GM19372 (cell line): ENCODE data around the gene FSIP1.

Experiments used
- ATAC-seq: cut with Tn5 transposase; IDR thresholded peaks from one replicate; pipeline ENCODE4 v1.9.1; 2021; ENCODE audit warnings: mild to moderate bottlenecking, low read depth, moderate library complexity; ENCODE audit not compliant: unreplicated experiment

FSIP1 gene

DNA sequence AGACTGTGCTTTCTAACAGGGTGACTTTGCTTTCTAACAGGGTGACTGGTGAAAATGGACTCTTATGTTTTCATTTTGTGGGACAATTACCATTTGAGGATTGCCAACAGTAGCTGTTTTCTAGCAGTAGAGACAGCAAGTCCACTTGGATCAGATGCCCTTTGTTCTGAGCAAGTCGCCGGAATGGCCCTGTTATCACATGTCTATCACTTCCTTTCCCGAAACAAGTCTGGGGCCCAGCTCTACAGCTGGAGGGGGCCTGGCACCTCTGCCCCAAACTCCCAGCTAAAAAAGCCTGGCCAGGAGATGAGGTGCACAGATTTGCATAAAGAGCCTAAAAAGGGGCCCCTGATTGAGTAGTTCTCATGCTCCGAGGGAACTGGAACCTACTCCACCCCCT, 157.2 kb downstream of the FSIP1 start:
- no peak for ATAC-seq

GRCh38 chr15:39624806-39625205, 157.8 kb downstream of the FSIP1 start:
- no peak for ATAC-seq

GRCh38 chr15:39623529-39623931, 159.1 kb downstream of the FSIP1 start:
- ATAC-seq: peak; percentile 89

DNA sequence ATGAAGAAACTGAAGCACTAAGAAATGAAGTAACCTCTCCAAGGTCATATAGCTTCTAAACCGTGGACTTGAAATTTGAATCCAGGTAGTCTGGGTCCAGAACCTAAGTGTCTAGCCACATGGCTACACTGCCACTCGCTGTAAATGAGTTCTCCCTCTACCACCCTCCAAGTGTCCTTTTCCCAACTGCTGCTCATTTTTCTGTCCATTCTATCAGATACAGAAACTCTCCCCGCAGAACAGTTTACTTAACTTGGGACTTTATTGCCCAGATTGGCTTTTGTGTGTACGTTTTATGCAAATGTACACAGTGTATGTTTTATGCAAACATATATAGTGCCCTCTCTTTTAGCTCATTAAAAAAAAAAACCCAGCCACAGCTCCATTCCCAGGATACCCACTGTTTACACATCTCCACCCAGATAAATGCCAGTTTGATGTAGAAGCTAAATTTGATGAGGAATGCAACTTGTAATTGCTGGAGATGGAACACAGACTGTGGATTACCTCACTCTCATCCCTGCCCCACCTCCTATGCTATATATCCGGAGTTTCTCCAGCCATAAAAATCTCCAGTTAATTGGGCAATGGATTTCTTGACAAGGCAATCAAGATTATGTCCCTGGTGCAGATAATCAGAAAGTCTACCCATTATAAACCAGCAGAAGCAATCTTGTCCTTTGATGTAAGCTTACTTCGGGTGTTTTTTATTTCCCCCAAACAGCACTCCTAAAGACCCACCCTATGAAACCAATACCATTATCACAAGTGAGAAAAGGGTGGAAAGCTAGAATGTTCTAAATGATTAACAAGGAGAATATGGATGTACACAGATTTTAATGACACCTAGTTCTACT, 159.8 kb downstream of the FSIP1 start:
- peak; percentile 6 for ATAC-seq

DNA sequence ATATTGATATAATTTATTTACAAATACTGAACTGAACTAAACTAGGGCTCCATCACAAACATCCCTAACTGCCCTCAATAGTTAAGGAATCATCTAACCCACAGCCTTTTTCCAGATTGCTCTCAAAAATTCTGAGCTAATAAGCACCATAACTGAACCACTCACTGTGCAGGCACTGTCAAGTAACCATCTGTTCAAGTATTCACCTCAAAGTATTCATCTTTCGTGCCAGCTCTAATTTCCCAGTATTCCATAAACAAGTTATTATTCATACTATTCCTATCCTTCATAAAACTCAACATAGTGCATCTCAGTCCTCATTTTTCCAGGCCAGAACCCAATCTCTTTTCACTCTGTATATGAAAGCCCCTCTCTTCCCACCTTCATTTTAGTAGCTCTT, 160.7 kb downstream of the FSIP1 start:
- ATAC-seq: no peak

DNA sequence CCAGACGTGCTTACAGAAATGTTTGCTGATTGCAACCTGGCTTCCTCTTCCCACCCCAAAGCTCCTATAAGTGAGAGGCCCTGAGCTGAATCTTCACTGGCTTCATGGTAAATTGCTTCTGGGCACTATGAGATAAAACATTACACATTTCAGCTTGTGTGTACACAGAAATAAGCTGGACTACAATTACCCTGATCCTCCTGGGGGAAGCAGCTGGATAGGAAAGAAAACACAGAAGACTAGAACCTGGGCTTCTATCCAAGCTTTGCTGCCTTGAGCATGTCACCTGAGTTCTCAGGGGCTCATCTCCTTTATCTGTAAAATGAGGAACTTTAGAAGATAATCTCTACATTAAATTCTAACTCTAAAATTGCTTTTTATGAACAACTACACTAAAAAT, 161.4 kb downstream of the FSIP1 start:
- ATAC-seq: no peak

- no peak for ATAC-seq
These were observed 164.4 kb downstream of the FSIP1 start for GRCh38 chr15:39618063-39618823.

GRCh38 chr15:39616731-39617455, 165.7 kb downstream of the FSIP1 start:
- no peak for ATAC-seq

DNA sequence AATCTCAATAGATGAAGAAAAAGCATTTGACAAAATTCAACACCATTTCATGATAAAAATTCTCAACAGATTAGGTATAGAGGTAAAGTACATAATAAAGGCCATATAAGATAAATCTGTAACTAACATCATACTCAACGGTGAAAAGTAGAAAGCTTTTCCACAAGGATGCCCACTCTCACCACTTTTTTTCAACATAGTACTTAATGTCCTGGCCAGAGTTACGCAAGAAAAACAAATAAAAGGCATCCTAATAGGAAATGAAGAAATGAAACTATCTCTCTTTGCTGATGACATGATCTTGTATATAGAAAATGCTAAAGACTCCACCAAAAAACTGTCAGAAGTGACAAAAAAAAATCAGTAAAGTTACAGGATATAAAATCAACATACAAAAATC, 168.8 kb downstream of the FSIP1 start:
- ATAC-seq: no peak

DNA sequence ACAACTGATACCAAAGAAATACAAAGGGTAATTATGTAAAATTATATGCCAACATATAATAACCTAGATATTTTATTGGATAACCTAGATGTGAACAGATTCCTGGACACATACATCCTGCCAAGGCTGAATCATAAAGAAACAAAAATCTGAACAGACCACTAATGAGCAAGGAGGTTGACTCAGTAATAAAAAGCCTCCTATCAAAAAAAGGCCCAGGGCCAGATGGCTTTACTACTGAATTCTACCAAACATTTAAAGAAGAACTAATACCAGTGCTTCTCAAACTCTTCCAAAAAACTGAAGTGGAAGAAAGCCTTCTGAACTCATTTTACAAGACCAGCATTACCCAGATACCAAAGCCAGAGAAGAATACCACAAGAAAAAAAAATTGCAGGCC, 169.4 kb downstream of the FSIP1 start:
- ATAC-seq: no peak

DNA sequence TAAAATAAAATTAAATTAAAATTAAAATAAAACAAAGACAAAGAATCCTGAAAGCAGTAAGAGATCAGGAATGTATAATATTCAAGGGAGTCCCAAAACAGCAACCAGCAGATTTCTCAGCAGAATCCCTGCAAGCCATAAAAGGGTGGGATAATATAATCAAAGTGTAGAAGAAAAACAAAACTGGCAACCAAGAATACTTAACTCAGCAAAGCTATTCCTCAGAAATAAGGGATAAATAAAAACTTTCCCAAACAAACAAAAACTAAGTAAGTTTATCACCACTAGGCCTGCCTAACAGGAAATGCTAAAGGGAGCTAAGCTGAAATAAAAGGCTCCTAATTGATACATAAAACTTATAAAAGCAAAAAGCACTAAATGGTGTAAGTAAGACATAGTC, 172.0 kb downstream of the FSIP1 start:
- no peak for ATAC-seq

GRCh38 chr15:39609166-39609916, 173.3 kb downstream of the FSIP1 start:
- no peak for ATAC-seq

DNA sequence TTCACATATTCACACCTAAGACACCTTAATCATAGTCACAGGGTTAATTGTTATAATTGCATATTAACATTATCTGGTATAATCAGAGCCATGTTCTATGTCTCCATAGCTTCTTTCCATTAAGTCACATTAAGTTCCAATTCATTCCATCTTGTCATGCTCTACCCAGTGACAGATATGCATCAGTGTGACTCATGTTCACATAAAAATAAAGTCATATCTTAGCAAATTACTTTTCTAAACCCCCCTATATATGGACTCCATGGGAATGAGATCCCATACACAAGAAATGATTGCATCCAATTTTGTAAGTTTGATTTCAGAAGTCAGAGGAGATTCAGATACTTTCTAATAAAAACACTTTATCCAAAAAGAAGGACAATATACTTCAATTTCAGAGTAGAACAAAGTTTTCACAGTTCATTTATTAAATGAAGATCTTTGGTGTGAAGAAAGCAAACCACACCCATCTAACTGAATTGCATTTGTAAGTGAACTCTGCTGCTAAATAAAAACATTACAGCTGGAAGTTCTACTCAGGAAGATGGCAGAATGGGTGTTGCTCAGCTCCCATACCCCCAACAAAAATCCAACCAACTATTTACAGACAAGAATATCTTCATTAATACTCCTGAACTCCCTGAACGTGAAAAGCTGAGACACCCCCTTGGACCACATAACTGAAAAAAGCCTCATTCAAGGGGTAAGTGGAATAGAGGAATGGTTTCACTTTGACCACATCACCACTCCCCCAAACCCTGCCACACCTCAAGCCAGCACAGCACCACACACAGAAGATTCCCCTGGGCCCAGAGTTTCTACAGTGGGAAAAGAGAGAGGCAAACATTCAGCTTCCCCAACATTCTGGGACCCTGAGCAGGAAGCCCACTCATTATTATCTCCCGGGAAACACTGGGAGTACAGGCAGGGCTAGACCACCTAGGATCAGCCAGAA, 174.2 kb downstream of the FSIP1 start:
- ATAC-seq: no peak

GRCh38 chr15:39605146-39605545, 177.5 kb downstream of the FSIP1 start:
- ATAC-seq: no peak

DNA sequence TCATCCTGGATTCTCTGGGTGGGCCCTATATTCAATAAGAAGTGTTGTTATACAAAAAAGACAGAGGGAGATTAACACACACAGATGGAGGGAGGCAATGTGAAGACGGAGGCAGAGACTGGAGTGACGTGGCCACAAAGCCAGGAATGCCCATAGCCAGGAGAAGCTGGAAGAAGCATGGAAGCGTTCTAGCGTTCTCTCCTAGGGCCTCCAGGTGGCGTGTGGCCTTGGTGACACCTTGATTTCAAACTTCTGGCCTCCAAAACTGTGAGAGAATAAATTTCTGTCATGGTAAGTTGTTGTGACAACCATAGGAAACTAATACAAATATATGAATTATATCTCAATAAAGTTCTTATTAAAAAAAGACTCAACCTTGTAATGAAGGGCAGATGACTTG, 180.5 kb downstream of the FSIP1 start:
- ATAC-seq: no peak

GRCh38 chr15:39599871-39600270, 182.8 kb downstream of the FSIP1 start:
- no peak for ATAC-seq

DNA sequence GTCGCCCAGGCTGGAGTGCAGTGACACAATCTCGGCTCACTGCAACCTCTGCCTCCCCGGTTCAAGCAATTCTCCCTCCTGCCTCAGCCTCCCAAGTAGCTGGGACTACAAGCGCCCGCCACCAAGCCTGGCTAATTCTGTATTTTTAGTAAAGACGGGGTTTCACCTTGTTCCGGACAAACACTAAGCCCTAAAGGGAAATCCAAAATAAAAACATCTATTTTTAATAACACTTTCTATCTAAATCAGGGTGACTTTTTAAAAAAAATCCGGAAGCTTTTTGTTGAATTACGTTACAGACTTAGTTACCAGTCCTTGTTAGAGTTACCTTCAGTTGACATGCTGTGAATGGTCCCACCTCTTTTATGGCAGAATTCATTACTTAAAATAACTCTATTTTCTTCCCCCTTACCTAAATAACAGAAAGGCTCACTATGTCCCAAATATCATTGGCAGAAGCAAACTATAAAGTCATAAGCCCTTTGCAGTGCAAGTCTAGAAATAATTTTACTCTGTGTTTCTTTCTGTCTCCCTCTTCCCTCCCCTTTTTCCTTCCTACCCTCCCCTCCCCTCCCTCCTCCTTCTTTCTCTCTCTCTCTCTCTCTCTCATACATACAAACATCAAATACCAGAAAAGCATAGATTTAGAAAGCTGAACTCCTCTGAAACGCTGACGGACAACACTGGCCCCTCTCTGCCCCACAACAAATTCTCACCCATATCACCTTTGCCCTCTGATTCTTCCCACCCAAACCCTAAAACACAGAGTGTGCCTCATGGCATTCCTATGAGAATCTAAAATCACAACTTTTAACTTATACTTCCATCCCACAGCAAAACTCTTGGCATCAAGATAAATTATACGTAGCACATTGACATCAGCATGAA, 183.4 kb downstream of the FSIP1 start:
- ATAC-seq: no peak

- no peak for ATAC-seq
These were observed 184.3 kb downstream of the FSIP1 start for GRCh38 chr15:39598186-39598850.
